HG03432 (cell line): ENCODE results near the gene MEGF11.
"Not testable (repeated sequence)": the region's sequence is repeated elsewhere in the genome, so short reads cannot be mapped to it uniquely, and the experiment has no call there.

Experiments
- ATAC-seq: cut with Tn5 transposase; IDR thresholded peaks from one replicate; pipeline ENCODE4 v1.9.1; 2021; ENCODE audit warnings: mild to moderate bottlenecking, moderate library complexity; ENCODE audit not compliant: unreplicated experiment

The MEGF11 gene

GRCh38 chr15:66276546-66276945 is 23.0 kb upstream of the MEGF11 start:
- no peak for ATAC-seq

DNA sequence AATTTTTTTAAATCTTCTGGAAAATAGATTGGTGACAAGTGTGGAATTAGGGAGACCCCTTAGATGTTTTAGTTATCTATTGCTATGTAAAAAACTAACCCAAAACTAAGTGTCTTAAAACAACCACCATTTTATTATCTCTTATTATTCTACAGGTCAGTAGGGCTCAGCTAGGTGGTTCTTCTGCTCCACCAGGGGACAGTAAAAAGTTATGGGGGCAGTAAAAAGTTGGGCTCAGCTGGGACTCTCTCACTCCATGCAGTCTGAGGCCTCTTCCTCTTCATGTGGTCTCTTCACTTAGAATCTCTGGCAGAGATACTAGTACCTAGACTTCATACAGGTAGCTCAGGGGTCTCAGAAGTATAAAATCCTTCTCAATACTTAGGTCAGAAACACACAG is 21.8 kb upstream of the MEGF11 start:
- ATAC-seq = no peak

GRCh38 chr15:66270932-66271331 is 17.4 kb upstream of the MEGF11 start:
- ATAC-seq = no peak

GRCh38 chr15:66269326-66270090 is 16.0 kb upstream of the MEGF11 start:
- ATAC-seq = no peak

- ATAC-seq = no peak
These were observed 11.4 kb upstream of the MEGF11 start for GRCh38 chr15:66264859-66265513.

- ATAC-seq = not testable (repeated sequence)
These were observed 9.3 kb upstream of the MEGF11 start for GRCh38 chr15:66262837-66263236.

DNA sequence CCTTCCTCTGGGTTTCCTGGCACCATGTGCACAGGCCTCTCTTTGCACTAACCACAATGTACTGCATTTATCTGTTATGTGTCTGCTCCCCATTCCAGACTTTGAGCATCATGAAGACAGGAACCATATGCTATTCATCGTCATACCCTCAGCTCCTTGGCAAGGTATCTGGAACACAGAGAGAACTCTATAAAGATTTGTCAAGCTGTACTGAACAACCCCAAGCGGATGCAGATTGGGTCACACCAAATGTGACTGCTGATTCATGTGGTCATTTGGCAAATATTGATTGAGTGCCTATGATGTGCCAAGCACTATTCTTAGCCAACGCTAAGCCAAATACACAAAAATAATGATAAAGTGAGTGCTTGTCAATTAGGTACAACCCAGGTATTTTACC is 7.5 kb upstream of the MEGF11 start:
- no peak for ATAC-seq

- ATAC-seq = no peak
These were observed 3.1 kb upstream of the MEGF11 start for GRCh38 chr15:66256692-66257091.

- no peak for ATAC-seq
These were observed 1.6 kb upstream of the MEGF11 start for GRCh38 chr15:66254951-66255676.

DNA sequence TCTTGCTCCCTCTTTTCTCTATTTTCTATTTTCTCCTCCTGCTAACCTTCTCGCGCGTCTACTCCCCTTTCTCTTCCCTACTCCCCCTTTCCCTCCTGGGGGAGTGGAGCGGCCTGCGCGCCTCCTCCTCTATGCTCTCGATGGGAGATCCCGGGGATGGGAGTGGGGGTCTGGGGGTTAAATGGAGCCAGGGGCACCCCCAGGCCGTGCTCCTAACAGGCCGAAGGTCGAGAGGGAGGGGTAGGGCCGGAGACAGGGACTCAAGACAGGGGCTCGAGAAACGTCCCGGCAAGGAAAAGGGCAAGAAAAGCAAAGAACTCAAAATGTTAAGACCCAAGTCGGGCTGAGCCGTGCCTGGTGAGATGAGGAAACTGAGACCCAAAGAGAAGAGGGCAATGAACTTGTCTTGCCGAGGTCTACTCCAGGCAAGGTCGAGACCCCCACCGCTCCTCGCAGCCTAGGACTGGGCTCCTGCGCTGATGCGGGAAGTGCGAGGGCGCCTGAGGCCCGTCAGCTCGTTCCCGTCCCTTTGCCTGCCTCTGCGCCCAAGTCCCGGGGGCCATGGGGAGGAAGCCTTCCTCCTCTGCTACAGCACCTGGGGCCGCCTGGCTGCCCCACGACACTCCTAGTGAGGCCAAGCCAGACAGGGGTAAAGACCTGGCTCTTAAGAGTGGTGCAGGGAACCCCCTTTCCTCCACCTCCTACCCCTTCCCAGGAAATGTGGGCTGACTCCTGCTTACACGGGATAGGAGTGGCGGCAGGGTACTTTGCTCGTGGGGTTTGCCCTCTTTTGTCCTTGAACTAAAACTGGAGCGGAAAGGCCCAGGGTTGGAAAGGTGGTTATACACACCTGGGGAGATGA is 770 bp upstream of the MEGF11 start:
- no peak for ATAC-seq

DNA sequence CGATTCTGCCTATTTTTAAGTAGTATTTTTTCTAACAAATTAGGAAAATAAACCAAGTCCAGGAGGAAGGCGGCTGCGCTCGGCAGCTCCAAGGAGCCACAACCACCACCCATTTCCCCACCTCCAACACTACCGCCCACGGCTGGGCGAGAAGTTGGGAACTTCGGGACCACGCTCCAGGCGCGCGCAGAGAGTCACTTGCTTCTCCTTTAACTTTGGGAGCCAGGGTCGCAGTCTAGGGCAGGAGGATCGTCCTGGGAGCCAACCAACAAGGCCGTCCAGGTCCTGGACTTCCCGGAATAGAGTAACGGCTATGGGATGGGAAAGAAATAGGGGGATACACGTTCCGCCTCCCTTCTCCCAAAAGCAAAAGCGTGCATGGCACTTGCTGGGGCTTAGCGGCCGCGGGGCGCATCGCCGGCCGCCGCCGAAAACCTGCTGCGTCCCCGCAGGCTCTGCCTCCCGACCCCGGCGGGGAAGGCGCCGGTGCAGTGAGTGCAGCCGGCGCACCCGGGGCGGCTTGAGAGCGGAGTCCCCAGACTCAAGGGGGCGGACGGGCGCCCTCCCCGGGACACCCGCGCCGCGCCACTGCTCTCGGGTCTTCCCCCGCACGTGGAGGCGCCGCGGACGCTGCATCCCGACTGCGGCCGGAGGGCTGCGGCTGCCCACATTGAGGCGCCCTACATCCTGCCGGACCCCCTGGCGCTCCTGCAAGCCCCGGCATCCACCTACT is 699 bp downstream of the MEGF11 start:
- no peak for ATAC-seq

DNA sequence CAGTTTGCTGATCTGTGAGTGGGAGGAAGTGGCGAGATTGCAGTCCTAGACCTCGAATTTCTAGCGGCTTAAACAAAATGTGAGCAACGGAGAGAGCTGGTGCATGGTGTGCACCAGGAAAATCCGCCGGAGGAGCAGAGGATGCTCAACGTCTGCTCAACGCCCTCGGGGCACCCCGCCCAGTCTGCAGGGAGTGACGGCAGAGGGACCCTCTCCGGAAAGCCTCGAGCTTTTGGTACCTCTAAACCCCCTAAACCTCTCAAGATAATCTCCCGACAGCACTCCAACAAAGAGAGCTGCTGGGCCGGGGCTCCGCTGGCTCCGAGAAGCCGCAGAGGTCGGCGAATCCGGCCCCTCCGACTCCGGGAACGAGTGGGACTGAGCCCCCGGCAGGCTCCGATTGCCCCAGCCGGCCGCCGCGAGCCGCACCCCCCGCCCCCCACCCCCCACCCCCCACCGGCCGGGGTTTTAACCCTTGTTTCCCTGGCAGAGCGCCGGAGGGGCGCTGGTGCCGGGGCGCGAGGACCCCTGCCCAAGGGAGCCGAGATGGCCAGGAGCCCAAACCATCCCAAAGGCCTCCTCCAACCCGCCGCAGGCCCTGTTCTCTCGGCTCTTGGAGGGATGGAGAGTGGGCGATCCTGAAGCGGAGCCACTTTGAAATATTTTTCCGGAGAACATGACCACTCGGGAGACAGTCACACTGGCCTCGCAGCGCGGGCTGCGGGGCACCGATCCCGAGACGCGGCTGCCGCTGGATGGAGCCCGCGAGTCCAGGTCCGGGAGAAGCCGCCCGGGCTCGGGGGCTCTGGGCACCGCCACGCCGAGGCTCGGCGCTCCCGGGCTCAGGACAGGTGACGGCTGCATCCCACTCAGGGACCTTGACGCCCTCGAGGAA is 1.5 kb downstream of the MEGF11 start:
- no peak for ATAC-seq

DNA sequence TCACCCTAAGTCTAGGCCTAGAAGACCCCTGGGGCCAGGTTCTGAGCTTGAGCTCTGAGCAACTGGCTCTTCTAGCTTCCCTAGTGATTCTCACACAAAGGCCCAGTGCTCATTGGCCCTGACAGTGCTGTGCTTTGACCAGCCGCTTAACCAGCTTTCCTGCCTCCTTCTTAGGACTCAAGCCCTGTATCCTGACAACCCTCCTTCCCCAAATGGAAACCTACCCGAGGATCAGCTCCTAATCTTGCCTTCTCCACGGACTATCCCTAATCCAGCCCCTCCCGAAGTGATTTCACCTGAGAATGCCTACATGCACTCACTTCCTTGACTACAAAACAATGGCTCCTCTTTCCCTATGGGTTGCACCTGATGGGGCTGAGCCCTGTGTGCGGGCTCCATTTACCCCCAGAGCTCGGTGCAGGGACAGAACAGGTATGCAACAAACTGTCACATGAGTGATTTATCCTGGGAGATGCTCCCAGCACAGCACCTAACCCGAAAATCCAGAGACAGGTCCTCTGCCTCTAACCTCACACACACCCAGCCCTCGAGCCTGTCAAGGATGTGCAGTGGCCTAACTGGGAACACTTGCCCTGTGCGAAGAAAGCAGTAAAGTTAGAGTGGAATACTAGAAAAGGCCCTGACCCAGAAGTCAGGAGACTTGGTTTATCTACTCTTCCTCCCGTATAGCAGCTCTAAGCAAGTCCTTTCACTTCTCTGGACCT is 2.3 kb downstream of the MEGF11 start:
- no peak for ATAC-seq

- no peak for ATAC-seq
These were observed 3.9 kb downstream of the MEGF11 start for GRCh38 chr15:66249605-66250174.

- ATAC-seq = no peak
These were observed 6.6 kb downstream of the MEGF11 start for GRCh38 chr15:66246937-66247336.

- not testable (repeated sequence) for ATAC-seq
These were observed 7.7 kb downstream of the MEGF11 start for GRCh38 chr15:66245832-66246231.

- no peak for ATAC-seq
These were observed 11.7 kb downstream of the MEGF11 start for GRCh38 chr15:66241908-66242285.
